SW480 (cell line): ENCODE measurements around the gene ABCA13.

ENCODE experiments used
- DNase-seq: peaks from one replicate; pipeline ENCODE4 v3.0.0-alpha.2; 2016; ENCODE audit warnings: low spot score

ABCA13 gene

DNA sequence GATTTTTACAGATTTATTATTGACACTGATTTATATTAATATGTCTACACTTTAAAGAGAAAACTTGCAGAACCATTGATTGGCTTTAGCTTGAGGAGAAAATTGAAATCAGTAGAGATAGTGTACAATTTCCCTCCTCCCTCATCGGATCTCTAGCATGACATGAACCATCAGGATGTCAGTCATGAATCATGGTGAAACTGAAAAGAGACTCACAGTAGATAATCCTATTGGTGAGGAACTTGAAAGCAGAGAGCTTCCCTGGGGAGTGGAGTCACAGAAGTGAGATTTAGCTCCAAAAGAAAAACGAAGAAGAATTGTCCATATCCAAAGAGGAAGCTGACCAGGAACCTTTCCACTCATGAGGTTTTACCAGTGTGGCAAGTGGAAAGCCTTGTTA is 346.8 kb downstream of the ABCA13 start:
- no peak for DNase-seq

DNA sequence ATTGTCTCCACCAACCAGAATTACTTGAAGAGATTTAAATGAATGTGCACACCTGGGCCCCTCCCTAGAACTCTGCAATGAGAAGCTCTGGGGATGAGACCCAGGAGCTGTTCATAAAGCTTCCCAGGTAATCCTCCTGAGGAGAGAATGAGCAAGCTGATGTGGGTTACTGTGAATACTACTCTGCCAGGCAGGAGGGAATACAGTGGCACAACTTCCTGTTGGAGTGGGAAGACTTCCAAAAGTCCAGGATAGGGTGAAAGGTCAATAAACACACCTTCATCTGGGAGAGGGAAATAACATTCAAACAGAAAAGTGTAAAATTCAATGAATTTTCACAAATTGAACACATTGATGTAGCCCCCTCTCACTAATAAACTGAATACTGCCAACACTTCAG is 351.4 kb downstream of the ABCA13 start:
- no peak for DNase-seq

DNA sequence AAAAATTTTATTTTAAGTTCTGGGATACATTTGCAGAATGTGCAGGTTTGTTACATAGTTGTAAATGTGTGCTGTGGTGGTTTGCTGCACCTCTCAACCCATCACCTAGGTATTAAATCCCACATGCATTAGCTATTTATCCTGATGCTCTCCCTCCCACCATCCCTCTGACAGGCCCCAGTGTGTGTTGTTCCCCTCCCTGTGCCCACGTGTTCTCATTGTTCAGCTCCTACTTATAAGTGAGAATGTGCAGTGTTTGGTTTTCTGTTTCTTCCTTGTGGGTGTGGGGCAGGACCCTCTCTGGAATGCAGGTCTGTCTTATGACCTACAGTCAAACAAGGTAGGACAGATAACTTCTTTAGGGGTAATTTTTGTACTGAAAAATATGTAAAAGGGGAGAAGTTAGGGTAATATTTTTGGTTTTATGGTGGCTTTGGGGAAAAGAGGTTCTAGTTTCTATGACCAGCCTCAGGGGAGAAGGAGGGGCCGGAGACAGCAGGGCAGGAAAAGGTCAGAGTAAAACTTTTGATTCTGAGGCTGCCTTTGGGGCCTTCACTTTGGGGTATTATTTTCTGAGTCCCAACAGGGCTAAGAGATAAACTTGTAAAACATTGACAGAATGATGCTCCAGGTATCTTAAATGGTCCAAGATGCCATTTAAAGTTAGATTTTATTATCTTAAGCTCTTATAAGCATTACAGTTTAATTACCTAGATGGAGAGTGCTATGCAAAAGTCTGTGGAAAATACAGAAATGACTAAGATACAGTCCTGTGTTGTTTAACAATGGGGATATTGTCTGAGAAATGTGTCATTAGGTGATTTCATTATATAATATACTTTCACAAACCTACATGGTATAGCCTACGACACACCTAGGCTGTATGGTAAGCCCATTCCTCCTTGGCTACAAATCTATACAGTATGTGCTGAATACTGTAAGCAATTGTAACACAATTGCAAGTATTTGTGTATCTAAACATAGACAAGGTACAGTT is 354.8 kb downstream of the ABCA13 start:
- DNase-seq: no peak

DNA sequence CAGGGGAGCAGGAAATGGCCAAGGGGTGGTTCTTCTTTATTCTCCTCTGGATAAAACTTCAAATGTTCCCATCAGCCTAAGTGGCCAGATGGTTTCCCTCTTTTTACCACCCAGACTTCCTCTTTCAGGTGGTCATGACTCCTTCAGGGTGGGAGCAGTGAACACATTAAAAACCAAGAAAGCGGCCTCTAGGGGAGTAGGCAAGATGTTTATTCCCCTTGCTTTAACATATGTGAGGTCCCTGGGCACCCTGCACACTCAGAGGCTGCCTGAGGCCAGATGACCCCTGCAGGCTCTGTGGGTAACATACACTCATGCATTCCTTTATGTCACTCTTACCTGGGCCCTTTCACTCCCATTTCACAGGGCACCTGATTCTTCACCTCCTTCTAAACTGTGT is 357.4 kb downstream of the ABCA13 start:
- DNase-seq: no peak

DNA sequence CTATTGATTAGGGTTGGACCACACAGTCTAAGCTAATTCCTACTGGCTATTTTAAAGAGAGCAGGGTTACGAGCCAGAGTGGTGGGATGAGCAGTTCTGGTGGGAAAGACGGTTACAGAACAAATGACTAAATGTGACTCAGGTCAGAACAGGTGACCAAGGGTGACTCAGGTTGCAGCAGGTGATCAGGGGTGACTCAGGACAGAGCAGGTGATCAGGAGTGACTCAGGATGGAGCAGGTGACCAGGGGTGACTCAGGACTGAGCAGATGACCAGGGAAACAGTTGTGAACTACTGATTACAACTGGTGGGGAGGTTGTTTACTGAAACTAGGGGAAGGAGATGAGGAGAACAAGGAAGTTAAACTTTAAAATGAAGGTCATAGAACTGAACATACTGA is 366.3 kb downstream of the ABCA13 start:
- peak; percentile 39 for DNase-seq

DNA sequence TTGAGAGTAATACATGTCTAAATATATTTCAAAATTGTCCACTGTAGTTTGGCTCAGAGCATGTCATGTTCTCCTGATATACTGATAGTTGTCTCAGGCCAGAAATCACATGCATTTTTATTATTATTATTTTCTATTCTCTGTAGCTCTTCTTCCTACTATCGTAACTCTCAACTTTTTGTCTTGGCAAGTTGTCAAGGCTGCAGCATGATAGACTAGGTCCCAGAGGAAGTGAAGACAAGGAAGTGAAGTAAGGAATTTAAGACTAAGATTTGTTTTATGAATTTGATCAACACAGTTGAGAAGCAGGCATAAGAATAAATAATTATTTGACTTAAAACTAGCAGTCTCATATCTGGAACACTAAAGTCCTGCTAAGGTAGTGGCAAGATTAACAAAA is 369.5 kb downstream of the ABCA13 start:
- DNase-seq: no peak

DNA sequence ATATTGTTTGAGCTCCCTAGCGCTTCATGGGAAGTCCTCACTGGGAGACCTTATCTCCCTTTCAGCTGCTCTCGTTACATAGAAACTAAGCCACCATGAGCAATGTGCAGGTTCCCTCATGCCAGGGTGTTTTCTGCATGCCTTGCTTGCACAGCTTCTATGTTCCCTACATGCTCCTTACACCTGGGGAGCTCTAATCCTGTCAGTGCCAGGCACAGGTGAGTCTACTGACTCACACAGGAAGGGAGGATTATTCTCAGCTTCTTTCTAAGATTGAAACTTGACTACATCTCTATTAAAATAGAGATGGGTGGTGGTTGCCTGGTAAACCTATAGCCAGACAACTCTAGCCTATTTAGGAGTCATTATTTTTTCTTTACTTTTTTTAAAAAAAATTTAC is 377.4 kb downstream of the ABCA13 start:
- no peak for DNase-seq

DNA sequence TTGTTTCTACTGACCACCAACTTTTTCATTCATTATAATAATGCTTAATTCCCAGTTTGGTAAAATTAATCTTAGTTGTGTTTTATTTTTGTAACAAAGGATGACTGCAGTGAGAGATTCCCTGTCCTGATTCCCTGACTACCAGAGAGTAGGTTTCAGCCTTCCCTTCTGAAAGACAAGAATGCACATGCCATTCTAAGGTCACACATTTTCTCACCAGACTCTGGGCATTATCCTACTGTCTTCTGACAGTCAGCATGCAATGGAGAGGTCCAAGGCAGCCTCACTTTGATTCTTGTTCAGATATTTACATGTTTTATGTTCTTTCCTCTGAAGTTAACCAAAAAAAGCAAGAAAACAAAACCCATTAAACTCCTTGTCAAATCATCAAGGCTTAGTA is 380.4 kb downstream of the ABCA13 start:
- no peak for DNase-seq

DNA sequence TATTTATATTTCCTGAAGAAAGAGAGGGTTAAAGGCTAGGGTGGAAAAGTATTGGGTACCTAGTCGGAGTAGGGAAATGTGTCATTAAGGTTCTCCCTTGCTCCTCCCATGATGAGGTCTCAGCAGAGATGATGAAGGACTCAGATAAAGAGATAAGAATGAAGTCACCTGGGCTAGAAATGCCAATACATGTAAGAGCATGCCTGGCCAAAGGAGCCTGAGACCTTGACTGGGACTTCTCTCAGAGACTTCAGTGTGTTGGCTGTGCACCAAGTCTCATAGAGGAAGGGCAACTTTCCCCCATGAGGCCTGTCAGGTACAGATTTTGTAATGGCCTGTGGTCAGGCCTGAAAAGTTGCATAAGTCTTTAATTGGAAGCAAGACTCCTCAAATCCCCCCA is 392.1 kb downstream of the ABCA13 start:
- no peak for DNase-seq

DNA sequence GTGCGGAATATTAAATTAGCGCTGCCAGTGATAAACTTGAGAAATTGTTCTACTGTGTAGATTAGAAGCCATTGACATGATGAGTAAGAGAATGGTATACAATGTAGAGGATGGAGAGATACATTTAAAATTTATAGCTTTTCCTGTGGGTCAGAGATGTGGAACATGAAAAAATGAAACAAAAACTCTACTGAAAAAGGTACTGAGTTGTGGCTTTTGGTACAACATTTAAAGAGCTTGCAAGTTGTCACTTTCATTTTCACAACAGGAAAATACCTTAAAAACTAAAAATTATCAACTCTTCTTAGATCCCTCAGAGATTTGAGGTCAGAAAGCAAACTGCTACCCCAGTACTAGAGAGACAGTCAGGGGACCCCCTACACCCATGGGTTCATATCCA is 404.3 kb downstream of the ABCA13 start:
- no peak for DNase-seq

DNA sequence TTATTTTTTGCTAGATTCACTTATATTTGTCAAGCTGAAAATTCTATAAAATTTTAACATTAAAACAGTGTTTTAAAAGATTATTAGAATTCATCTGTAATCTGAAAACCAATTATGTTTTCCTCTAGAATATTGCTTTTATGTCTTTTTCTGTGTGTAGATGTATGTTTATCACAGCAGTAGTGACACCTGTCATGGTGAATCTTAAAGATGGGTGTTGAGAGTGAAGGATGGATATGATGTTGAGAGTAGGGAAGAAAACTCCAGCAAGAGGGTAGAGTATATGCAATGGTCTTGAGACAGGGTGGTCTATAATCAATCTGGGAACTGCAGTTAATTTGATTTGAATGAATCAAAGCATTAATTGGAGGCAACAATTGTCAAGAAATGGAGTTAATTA is 416.2 kb downstream of the ABCA13 start:
- DNase-seq: no peak

DNA sequence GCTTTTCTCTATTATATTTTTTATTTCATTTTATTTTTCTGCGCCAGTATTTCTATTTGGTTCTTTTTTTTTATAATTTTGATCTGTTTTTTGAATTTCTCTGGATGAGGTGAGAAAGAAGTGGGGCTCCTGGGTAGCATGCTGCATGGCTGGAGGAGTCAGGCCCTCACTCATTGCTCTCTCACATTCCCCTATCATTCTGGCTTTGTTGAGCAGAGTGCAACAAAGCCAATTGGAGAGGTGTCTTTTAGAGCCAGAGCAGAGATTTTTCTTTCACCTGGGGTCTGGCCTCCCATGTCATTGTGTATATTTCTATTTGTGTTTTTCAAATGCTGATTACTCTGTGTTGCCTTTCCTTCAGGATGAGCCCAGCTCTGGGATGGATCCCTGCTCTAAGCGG is 423.1 kb downstream of the ABCA13 start:
- DNase-seq: no peak

DNA sequence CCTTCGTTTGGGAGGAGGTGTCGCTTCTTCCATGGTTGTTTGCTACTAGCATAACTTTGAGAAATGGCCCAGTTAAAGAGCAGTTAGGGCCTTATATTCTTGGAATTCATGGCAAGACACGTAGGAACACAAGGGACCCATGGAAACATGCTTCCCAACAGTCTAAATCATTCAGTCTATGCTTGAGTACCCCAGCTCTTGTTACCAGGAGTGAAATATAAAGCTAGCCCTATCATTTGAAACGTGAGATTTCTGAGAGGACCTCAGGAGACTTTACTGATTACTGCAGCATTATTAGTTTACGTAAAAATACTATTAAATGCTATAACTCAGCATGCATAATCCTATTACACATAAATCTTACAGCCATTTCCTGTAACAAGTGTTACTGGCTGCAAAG is 424.5 kb downstream of the ABCA13 start:
- no peak for DNase-seq

DNA sequence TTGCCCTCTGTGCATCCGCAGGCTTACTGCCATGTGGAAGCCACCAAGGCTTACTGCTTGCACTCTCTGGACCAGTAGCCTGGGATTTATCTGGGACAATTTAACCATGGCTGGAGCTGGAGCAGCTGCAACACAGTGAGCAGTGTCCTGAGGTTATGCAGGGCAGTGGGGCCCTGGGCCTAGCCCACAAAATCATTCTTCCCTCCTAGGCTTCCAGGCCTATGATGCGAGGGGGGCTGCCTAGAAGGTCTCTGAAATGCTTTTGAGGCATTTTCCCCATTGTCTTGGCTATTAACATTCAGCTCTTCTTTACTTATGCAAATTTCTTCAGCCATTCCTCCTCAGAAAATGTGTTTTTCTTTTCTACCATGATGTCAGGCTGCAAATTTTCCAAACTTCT is 439.4 kb downstream of the ABCA13 start:
- no peak for DNase-seq

DNA sequence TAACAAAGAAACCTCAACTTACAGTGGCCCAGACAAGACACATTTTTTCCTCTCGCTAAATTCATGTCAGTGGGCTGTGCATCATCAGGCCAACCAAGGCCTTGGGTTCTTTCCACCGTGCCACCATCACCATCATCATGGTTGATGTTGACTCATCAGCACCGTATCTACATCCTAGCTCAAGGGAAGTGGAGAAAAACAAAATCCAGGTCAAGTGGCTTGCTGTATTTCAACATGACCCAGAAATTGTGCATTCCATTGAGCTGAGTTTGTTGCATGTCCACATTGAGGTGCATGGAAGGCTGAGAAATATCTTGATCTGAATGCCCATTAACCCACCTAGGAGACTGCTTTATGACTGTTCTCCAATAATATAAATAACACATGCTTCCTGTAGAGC is 440.7 kb downstream of the ABCA13 start:
- no peak for DNase-seq

DNA sequence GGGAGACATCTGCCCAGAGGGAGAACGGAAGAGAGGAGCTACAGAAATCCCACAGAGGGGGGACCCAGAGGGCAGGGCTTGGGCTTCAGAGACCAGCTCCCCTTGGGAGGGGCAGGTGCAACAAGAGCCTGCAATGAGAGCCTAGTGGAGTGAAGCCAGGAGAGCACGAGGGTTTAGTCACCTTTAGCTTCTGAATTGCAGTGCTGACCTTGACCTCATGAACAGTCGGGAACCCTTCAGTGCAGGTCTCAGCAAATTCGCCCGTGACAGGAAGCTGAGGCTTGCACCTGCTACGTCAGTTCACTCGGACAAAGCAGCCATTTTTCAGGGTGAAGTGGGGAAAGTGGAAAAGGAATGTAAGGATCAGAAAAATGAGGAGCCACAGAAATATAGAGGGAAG is 446.2 kb downstream of the ABCA13 start:
- DNase-seq: no peak

DNA sequence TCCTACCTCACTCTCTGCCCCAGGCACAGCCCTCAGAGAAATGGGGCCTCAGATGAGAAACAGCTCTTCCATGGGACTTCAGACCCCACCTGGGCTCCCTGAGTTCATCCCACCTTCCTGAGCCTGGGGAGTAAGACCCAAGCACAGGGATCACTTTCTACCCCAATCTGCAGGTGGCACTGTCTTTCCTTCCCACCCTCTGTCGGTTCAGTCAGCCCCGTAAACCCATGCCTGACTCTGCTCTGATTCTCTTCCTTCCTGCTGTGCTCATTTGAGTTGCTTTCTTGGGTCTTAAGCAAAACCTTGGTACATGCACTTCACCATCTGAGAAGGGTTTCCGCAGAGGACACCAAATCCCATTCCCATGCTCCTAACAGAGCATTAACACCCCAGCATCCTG is 446.7 kb downstream of the ABCA13 start:
- no peak for DNase-seq

DNA sequence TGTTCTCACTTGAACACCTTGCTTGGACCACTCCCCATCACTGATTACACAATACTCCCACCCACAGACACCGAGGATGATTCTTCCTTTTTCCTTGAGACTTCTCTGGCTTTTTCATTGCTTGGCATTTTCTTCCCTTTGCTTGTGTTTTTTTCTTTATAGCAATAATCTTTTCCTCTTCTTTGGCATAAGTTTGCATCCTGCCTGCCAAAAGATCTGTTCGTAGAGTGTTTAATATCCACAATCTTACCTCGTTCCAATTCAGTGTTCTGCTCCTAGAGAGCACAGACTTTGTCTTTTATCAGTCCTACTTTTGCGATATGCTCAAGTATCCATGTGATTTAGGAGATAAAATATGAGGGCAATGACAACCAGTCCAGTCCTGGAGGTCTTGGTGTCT is 449.8 kb downstream of the ABCA13 start:
- DNase-seq: no peak

DNA sequence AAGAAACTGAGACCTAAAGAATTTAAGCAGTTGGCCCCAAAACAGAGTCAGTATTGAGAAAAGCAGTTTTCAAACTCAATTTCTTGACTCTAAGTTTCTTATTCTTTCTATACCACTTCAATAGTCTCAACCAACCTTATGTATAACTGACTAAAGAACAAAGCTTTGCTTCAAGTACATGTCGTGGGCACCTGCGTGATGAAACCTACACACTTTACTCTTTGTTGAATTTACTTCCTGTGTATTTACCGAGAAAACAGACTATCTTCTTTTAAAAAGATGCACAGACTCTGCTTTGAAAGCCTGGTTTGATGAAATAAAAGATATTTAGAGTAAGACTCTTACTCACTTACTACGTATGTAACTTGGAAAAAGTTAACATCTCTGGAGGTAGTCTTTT is 455.9 kb downstream of the ABCA13 start:
- DNase-seq: no peak

DNA sequence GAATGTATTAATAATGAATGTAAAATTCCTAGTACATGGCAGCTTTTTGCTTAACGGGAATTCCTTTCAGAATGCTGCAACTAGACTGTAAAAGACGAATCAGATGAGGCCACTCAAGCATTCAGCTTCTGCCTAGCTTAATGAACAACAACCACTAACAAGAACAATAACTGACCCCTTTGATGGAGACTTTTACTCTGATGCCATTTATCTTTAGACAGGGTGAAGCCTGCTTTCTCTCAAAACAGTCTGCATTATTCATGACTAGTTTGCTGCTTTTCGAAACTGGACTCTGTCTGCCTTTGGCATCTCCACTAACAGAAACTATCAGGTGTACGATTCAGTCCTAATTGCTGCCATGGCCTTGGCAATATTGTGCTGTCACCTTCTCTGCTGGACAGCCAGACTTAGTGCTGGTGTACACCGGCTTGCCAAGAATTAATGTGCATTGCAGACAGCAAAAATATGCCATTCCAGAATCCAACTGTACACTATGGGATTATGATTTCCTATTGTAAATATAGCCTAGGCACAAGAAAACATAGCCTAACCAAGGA is 457.6 kb downstream of the ABCA13 start:
- no peak for DNase-seq

DNA sequence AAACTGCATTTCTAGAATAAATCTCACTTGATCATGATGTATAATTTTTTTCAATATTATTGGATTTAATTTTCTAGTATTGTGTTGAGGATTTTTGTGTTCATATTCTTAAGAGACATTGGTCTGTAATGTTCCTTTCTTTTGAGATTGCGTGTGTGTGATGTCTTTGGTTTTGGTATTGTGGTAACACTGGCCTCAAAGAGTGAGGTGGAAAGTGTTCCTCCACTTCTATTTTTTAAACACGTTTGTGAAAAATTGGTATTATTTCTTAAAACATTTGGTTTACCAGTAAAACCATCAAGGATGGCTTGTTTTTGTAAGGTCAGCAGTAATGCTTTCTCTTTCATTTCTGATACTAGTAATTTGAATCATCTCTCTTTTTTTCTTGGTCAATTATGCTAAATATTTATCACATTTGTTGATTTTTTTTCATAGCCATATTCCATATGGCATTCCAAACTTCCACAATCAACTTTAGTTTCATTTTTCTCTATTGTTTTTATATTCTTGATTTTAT is 462.9 kb downstream of the ABCA13 start:
- no peak for DNase-seq

DNA sequence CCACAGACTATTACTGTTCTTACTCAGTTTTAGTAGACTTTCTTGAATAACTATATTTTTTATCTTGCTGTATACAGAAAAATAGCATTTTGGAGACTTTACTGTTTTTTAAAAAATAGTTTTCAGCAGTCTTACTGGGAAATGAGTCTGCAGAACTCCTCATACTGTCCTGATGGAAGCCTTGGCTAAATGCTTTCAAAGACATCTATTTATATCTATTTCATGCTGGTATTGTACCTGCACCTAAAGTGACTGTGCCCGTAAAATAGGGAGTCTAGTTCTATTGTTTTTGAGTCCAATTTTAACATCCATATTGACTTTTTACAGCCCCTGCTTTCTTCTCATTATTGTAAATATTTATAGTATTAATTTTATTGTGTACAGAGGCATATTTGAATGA is 464.5 kb downstream of the ABCA13 start:
- no peak for DNase-seq

DNA sequence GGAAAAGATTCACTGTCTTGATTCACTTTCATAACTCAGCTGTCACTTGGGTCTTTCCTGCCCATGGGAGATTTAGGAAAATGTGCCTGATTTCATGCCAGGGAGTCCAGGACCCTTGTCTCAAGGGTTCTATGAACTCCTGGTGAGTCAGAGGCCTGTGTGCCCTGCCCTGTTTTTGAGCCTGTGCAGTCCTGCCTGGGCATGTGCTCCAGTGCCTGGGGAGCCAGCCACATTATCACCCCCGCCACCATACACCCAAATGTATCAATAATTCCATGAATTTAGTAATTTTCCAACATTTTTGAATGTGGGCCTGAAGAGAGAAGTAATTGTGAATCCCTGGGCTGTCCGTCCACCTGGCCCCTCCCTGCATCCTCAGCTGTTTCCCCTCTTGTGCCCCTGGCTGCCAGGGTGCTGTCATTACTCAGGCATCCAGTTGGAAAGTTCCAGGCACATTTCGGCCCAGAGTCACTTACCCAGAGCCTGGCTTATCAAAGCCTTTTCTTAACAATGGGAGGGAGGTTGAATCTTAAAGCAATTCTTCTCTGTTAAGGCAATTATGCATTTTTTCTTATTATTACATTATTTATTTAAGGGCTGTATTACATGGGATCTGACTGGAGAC is 465.2 kb downstream of the ABCA13 start:
- DNase-seq: no peak
